ENCODE results near the gene SPATA22.
"Not testable (repeated sequence)": the region's sequence is repeated elsewhere in the genome, so short reads cannot be mapped to it uniquely, and the experiment has no call there.

Gene SPATA22

GRCh38 chr17:3471599-3471998 lies at the start of gene SPATA22:
Gene SPATA22, minus strand, starts transcription at chr17:3471819. Its CDS starts 2,494 bp downstream, at chr17:3469325.
- no peak for DNase-seq (ENCODE audit: low read depth in 1 of 2, low spot score in 1 of 2)

GRCh38 chr17:3519472-3519871 lies 47.9 kb upstream of the SPATA22 start:
- not testable (repeated sequence) for DNase-seq (ENCODE audit: low read depth in 1 of 2, low spot score in 1 of 2)

GRCh38 chr17:3514873-3515272 lies 43.3 kb upstream of the SPATA22 start:
- no peak for DNase-seq (ENCODE audit: low read depth in 1 of 2, low spot score in 1 of 2)

- DNase-seq (ENCODE audit: low read depth in 1 of 2, low spot score in 1 of 2), result not testable (repeated sequence)
Measured at GRCh38 chr17:3514167-3514566, 42.5 kb upstream of the SPATA22 start.

- no peak for DNase-seq (ENCODE audit: low read depth in 1 of 2, low spot score in 1 of 2)
Measured at GRCh38 chr17:3513305-3514035, 41.9 kb upstream of the SPATA22 start.

- DNase-seq (ENCODE audit: low read depth in 1 of 2, low spot score in 1 of 2), result no peak
Measured at GRCh38 chr17:3512505-3513171, 41.0 kb upstream of the SPATA22 start.

- DNase-seq (ENCODE audit: low read depth in 1 of 2, low spot score in 1 of 2), result no peak
Measured at GRCh38 chr17:3511852-3512504, 40.4 kb upstream of the SPATA22 start.

- DNase-seq (ENCODE audit: low read depth in 1 of 2, low spot score in 1 of 2), result no peak
Measured at GRCh38 chr17:3510090-3510489, 38.5 kb upstream of the SPATA22 start.

- DNase-seq (ENCODE audit: low read depth in 1 of 2, low spot score in 1 of 2), result no peak
Measured at GRCh38 chr17:3507869-3508268, 36.2 kb upstream of the SPATA22 start.

- DNase-seq (ENCODE audit: low read depth in 1 of 2, low spot score in 1 of 2), result no peak
Measured at GRCh38 chr17:3507071-3507470, 35.5 kb upstream of the SPATA22 start.

- DNase-seq (ENCODE audit: low read depth in 1 of 2, low spot score in 1 of 2), result no peak
Measured at GRCh38 chr17:3506054-3506453, 34.4 kb upstream of the SPATA22 start.

- DNase-seq (ENCODE audit: low read depth in 1 of 2, low spot score in 1 of 2), result no peak
Measured at GRCh38 chr17:3505008-3505407, 33.4 kb upstream of the SPATA22 start.

GRCh38 chr17:3503285-3503684 lies 31.7 kb upstream of the SPATA22 start:
- no peak for DNase-seq (ENCODE audit: low read depth in 1 of 2, low spot score in 1 of 2)

- DNase-seq (ENCODE audit: low read depth in 1 of 2, low spot score in 1 of 2), result no peak
Measured at GRCh38 chr17:3502466-3502865, 30.8 kb upstream of the SPATA22 start.

- no peak for DNase-seq (ENCODE audit: low read depth in 1 of 2, low spot score in 1 of 2)
Measured at GRCh38 chr17:3501344-3501743, 29.7 kb upstream of the SPATA22 start.

GRCh38 chr17:3497101-3497500 lies 25.5 kb upstream of the SPATA22 start:
- no peak for DNase-seq (ENCODE audit: low read depth in 1 of 2, low spot score in 1 of 2)

GRCh38 chr17:3485481-3486068 lies 14.0 kb upstream of the SPATA22 start:
- DNase-seq (ENCODE audit: low read depth in 1 of 2, low spot score in 1 of 2), result no peak

GRCh38 chr17:3482852-3483251 lies 11.2 kb upstream of the SPATA22 start:
- no peak for DNase-seq (ENCODE audit: low read depth in 1 of 2, low spot score in 1 of 2)

- DNase-seq (ENCODE audit: low read depth in 1 of 2, low spot score in 1 of 2), result no peak
Measured at GRCh38 chr17:3479988-3480387, 8.4 kb upstream of the SPATA22 start.

GRCh38 chr17:3475812-3476610 lies 4.4 kb upstream of the SPATA22 start, which contains the start of gene ASPA:
Gene ASPA, plus strand, starts transcription at chr17:3475997. Its CDS starts 163 bp downstream, at chr17:3476160.
- no peak for DNase-seq (ENCODE audit: low read depth in 1 of 2, low spot score in 1 of 2)

- DNase-seq (ENCODE audit: low read depth in 1 of 2, low spot score in 1 of 2), result no peak
Measured at GRCh38 chr17:3475251-3475685, 3.6 kb upstream of the SPATA22 start.
